Measurements from ENCODE around the gene ASXL3. TPM values are rescaled to one million over a fixed set of nuclear protein-coding genes. Genes with fewer than 3 reads are reported as not detected.

The ASXL3 gene
- polyA plus RNA-seq, 3 donors from 2014 or later: not detected

DNA sequence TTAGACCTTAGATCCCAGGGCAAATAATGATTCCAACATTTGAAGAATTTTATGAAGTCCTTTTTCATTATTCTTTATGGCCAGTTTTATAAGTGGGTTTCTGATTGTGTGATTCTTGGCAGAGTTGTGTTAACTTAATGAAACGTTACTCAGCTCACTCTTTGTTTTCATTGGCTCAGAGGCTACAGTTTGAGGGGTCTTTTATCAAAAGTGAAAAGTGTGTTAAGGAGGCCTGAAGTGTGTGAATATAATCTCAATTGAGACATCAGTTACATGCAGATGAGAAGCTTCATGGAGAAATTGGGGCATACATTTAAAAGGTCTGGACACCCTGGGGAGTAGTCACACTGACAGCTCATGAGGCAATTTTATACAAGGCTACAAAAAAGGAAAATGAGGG is 74.6 kb downstream of the ASXL3 start:
- Mint-ChIP-seq H3K36me3 (no peaks in the 10 kb centered on the region), H3K27me3 (ENCODE audit: low read depth in 3 of 3) (peaks cover 0 to 2% (median 0%) of the 10 kb centered on the region in 3 donors), H3K9me3 (peaks cover 0 to 14% (median 3%) of the 10 kb centered on the region in 6 donors), H3K4me3 (no peak overlapping the region), H3K4me1 (no peaks in the 10 kb centered on the region), H3K27ac (no peak overlapping the region)
- DNase-seq: no peak

GRCh38 chr18:33653231-33653630 is 75.2 kb downstream of the ASXL3 start:
- Mint-ChIP-seq H3K4me3 (no peak overlapping the region), H3K36me3 (no peaks in the 10 kb centered on the region), H3K9me3 (peaks cover 0 to 14% (median 3%) of the 10 kb centered on the region in 6 donors), H3K27ac (no peak overlapping the region), H3K27me3 (ENCODE audit: low read depth in 3 of 3) (peaks cover 0 to 2% (median 0%) of the 10 kb centered on the region in 3 donors), H3K4me1 (no peaks in the 10 kb centered on the region)
- DNase-seq: no peak

DNA sequence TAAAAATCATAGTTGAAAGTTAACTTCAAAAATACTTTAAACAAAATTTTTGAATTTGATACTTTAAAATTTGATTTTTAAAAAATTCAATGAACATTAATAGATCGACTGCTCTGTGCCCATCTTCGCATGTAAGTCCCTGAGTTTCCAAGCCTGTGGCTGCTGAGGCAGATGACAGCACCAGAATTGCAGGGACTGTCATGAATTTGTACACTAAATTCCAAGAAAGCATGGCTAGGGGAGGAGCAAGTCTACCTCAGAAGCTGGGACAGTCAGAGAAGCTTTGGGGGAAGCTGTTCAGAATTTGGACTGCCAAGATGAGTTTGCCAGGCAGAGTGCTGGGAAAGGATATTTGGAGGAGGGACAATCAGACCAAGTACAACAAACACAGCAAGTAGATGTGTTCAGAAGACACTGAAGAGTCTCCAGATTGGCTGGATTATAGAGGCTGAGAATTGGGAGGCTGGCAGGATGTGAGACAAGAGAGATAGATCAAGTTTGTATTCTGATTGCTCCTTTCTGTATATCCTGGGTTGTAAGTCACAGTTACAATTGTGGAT is 79.0 kb downstream of the ASXL3 start:
- Mint-ChIP-seq H3K9me3 (peaks cover 0 to 14% (median 2%) of the 10 kb centered on the region in 6 donors), H3K36me3 (no peaks in the 10 kb centered on the region), H3K4me3 (no peak overlapping the region), H3K27ac (no peak overlapping the region), H3K4me1 (no peaks in the 10 kb centered on the region), H3K27me3 (ENCODE audit: low read depth in 3 of 3) (peaks cover 0 to 2% (median 0%) of the 10 kb centered on the region in 3 donors)
- DNase-seq: no peak

DNA sequence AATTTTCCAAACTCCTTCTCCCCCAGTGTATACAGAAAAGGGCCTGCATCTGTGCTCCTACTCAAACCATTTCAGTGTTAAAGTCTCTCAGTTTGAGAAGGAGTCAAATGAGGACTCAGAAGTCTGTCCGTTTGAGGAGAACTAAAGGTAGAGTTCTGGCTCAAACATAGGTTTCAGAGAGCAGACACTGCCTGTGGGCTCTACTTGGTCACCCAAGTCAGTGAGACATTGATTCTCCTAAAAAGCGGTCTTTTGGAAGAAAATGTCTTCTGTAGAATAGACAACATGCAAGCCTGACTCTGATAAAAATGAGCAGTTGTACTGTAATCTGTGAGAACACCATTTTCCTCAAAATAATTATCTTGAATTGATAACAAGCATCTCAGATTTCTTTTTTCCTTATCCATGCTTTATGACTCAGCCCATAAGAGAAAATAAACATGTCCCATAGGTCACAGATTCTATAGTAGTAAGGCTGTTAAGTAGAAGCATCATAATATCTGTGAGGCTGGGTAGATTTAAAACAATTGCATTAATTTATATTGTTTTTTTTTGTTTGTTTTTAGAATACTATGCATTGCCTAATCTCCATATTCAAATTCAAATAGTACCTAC is 82.8 kb downstream of the ASXL3 start:
- no peak for DNase-seq
- H3K27ac Mint-ChIP-seq: no peak overlapping the region
- peaks cover 0 to 6% (median 0%) of the 10 kb centered on the region in 6 donors for H3K9me3 Mint-ChIP-seq
- H3K4me3 Mint-ChIP-seq: no peak overlapping the region
- peaks cover 0 to 2% (median 0%) of the 10 kb centered on the region in 3 donors for H3K27me3 Mint-ChIP-seq (ENCODE audit: low read depth in 3 of 3)
- H3K4me1 Mint-ChIP-seq: no peaks in the 10 kb centered on the region
- H3K36me3 Mint-ChIP-seq: no peaks in the 10 kb centered on the region

GRCh38 chr18:33664241-33664874 is 86.3 kb downstream of the ASXL3 start:
- Mint-ChIP-seq H3K36me3 (peaks cover 0 to 3% (median 0%) of the 10 kb centered on the region in 3 donors), H3K27me3 (ENCODE audit: low read depth in 3 of 3) (no peaks in the 10 kb centered on the region), H3K27ac (no peak overlapping the region), H3K4me1 (no peaks in the 10 kb centered on the region), H3K4me3 (no peak overlapping the region), H3K9me3 (peaks cover 0 to 9% (median 3%) of the 10 kb centered on the region in 6 donors)
- no peak for DNase-seq

DNA sequence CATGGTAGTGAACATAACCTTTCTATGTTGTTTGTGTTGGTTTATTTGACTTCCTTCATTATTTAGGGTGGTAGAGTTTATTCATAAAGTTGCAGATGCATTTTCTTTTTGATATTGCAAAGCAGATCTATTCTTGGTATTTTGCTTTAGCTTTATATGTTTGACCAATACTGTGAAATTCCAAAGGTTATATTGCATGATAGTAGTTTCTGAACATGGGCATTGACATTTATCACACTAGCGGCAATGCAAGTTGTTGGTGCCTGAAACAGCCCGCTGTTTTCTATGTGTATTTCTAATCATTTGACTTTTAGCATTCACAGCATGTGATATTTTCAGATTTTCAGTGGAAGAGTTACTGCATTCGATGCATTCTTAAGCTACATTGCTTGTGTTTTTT is 87.2 kb downstream of the ASXL3 start:
- peaks cover 0 to 9% (median 3%) of the 10 kb centered on the region in 6 donors for H3K9me3 Mint-ChIP-seq
- H3K4me3 Mint-ChIP-seq: no peak overlapping the region
- no peaks in the 10 kb centered on the region for H3K27me3 Mint-ChIP-seq (ENCODE audit: low read depth in 3 of 3)
- no peak overlapping the region for H3K27ac Mint-ChIP-seq
- peaks cover 0 to 3% (median 0%) of the 10 kb centered on the region in 3 donors for H3K36me3 Mint-ChIP-seq
- H3K4me1 Mint-ChIP-seq: no peaks in the 10 kb centered on the region
- no peak for DNase-seq

DNA sequence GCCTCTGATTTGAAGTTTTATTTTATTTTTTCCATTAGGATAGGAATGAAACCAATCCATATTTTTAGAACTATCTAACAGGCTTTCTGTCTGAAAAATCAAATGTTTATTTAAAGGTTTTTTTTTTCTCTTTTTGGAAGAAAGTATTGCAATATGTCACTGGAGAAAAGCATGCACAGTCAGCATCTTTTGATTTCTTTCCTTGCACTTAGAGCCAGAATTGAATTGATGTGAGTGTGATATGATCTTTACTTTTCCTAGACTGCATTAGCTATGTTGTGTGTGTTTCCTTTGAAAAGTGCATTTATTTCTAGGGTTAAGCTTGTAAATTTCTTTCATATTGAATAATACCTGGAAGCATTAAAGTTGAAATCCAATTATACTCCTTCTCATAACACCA is 87.6 kb downstream of the ASXL3 start:
- Mint-ChIP-seq H3K27me3 (ENCODE audit: low read depth in 3 of 3) (no peaks in the 10 kb centered on the region), H3K9me3 (peaks cover 0 to 9% (median 2%) of the 10 kb centered on the region in 6 donors), H3K36me3 (peaks cover 0 to 3% (median 0%) of the 10 kb centered on the region in 3 donors), H3K27ac (no peak overlapping the region), H3K4me3 (no peak overlapping the region), H3K4me1 (no peaks in the 10 kb centered on the region)
- DNase-seq: no peak

DNA sequence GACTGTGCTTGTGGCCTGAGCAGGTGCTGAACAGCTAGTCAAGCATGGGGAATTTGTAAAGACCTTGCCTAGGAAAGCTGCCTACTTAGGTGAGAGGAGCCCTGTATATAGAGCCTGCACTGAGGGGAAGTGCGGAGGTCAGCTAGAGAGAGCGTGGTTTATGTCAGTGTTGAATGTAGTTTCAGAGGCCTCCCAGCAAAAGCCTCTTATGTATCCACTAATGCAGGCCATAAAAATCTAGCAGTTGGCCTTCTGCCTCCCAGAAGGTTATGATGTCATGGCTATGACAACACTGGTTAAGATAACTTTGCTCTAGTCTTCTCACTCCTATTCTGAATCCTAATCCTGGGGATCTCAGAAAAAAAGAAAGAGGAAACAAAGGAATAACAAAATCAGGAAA is 88.9 kb downstream of the ASXL3 start:
- DNase-seq: no peak
- Mint-ChIP-seq H3K9me3 (peaks cover 2 to 10% (median 4%) of the 10 kb centered on the region in 6 donors), H3K4me3 (no peak overlapping the region), H3K27ac (no peak overlapping the region), H3K4me1 (no peaks in the 10 kb centered on the region), H3K27me3 (ENCODE audit: low read depth in 3 of 3) (no peaks in the 10 kb centered on the region), H3K36me3 (peaks cover 0 to 3% (median 0%) of the 10 kb centered on the region in 3 donors)

- Mint-ChIP-seq H3K9me3 (peaks cover 2 to 22% (median 9%) of the 10 kb centered on the region in 6 donors), H3K36me3 (peaks cover 0 to 3% (median 0%) of the 10 kb centered on the region in 3 donors), H3K4me3 (no peak overlapping the region)
Observed at GRCh38 chr18:33669589-33669988, 91.6 kb downstream of the ASXL3 start.

DNA sequence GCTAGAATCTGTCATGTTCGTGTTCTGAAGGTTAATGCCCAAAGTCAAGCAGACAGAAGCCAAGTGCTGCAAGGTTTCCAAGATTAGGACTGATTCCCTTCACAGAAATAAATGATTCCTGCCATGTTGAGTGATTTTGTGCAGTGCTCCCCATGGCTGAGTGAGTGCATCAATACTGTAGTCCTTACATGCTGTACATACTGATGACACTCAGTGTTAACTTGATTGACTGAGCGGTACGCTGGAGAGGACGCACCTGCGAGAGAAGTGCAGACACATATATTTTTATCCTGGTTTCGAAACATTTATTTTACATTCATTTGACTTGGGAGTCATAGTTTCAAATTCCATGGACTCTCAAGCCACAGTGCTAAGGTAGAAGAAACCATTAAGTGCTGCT is 92.0 kb downstream of the ASXL3 start:
- peaks cover 2 to 24% (median 9%) of the 10 kb centered on the region in 6 donors for H3K9me3 Mint-ChIP-seq
- DNase-seq: no peak
- H3K27ac Mint-ChIP-seq: no peak overlapping the region
- peaks cover 0 to 3% (median 0%) of the 10 kb centered on the region in 3 donors for H3K27me3 Mint-ChIP-seq (ENCODE audit: low read depth in 3 of 3)
- H3K4me3 Mint-ChIP-seq: no peak overlapping the region
- H3K4me1 Mint-ChIP-seq: no peaks in the 10 kb centered on the region
- H3K36me3 Mint-ChIP-seq: peaks cover 0 to 3% (median 0%) of the 10 kb centered on the region in 3 donors

More at GRCh38 chr18:33669589-33669988, 91.6 kb downstream of the ASXL3 start:
- peaks cover 0 to 3% (median 0%) of the 10 kb centered on the region in 3 donors for H3K27me3 Mint-ChIP-seq (ENCODE audit: low read depth in 3 of 3)
- no peak for DNase-seq
- no peak overlapping the region for H3K27ac Mint-ChIP-seq
- no peaks in the 10 kb centered on the region for H3K4me1 Mint-ChIP-seq

- Mint-ChIP-seq H3K27ac (no peak overlapping the region), H3K9me3 (peaks cover 4 to 33% (median 11%) of the 10 kb centered on the region in 6 donors), H3K4me1 (no peaks in the 10 kb centered on the region), H3K27me3 (ENCODE audit: low read depth in 3 of 3) (peaks cover 0 to 4% (median 0%) of the 10 kb centered on the region in 3 donors), H3K4me3 (no peak overlapping the region), H3K36me3 (no peaks in the 10 kb centered on the region)
- no peak for DNase-seq
Observed at GRCh38 chr18:33673689-33674088, 95.7 kb downstream of the ASXL3 start.

DNA sequence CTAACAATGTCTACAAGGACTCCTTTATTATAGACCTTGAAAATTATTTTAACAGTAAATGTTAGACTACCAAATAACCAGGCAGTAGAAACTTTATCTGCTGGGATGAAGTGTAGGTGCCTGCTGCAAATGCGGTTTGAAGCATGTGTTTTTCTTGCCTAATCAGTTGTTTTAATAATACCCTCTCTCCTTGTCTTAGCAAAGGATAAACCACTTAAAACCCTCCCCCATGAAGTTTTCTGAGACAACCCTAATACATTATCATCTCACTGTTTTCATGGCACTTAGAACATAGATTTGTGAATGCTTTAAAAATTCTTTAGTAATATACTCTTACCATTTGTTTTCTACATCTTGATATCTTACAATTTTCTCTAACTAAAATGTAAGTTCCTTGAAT is 98.6 kb downstream of the ASXL3 start:
- no peak overlapping the region for H3K4me3 Mint-ChIP-seq
- H3K27me3 Mint-ChIP-seq (ENCODE audit: low read depth in 3 of 3): peaks cover 0 to 4% (median 0%) of the 10 kb centered on the region in 3 donors
- H3K36me3 Mint-ChIP-seq: no peaks in the 10 kb centered on the region
- DNase-seq: no peak
- no peaks in the 10 kb centered on the region for H3K4me1 Mint-ChIP-seq
- H3K27ac Mint-ChIP-seq: no peak overlapping the region
- peaks cover 2 to 33% (median 14%) of the 10 kb centered on the region in 6 donors for H3K9me3 Mint-ChIP-seq

GRCh38 chr18:33677891-33678290 is 99.9 kb downstream of the ASXL3 start:
- Mint-ChIP-seq H3K27me3 (ENCODE audit: low read depth in 3 of 3) (peaks cover 0 to 4% (median 0%) of the 10 kb centered on the region in 3 donors), H3K27ac (no peak overlapping the region), H3K36me3 (no peaks in the 10 kb centered on the region), H3K4me3 (no peak overlapping the region), H3K9me3 (peaks cover 2 to 28% (median 16%) of the 10 kb centered on the region in 6 donors), H3K4me1 (no peaks in the 10 kb centered on the region)
- DNase-seq: no peak

- Mint-ChIP-seq H3K9me3 (peaks cover 4 to 28% (median 12%) of the 10 kb centered on the region in 6 donors), H3K27me3 (ENCODE audit: low read depth in 3 of 3) (no peaks in the 10 kb centered on the region), H3K4me3 (no peak overlapping the region), H3K4me1 (no peaks in the 10 kb centered on the region), H3K36me3 (no peaks in the 10 kb centered on the region), H3K27ac (no peak overlapping the region)
- no peak for DNase-seq
Observed at GRCh38 chr18:33682436-33682835, 104.4 kb downstream of the ASXL3 start.
